SK-N-MC (cell line): Measurements from ENCODE around the gene GPAT3.

ENCODE experiments used
- EZH2 ChIP-seq: fragments of 200-600 bp; sonication (generic); IDR thresholded peaks from one replicate; pipeline ENCODE4 v1.6.1; 2017; ENCODE audit warnings: antibody characterized with exemption
- FOXP2 ChIP-seq: optimal IDR thresholded peaks from 2 replicates; pipeline ENCODE3; 2011; ENCODE audit warnings: mild to moderate bottlenecking, moderate library complexity; ENCODE audit not compliant: insufficient read depth; ENCODE audit errors: extremely low read length, control extremely low read depth
- POLR2AphosphoS5 ChIP-seq: IDR thresholded peaks from 2 replicates; pipeline ENCODE4 v1.6.1; 2012; ENCODE audit warnings: mild to moderate bottlenecking, low read depth, low read length, borderline replicate concordance

DNA sequence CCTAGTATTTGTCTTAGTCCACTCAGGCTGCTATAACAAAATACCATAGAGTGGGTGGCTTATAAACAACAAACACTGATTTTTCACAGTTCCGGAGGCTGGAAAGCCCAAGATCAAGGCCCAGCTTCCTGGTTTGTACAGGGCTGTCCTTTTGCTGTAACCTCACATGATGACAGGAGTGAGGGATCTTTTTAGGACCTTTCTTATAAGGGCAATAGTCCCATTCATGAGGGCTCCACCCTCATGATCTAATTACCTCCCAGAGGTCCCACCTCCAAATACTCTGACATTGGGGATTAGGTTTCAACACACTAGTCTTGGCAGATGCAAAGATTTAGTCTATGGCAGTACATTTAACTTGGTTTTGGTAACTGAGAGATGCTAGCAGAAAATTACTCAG lies 20.9 kb downstream of the GPAT3 start:
- TF ChIP-seq EZH2 (no peak), POLR2AphosphoS5 (no peak), FOXP2 (no peak)
